Measurements from ENCODE around the gene SIPA1L3. TPM values are rescaled to one million over a fixed set of nuclear protein-coding genes. Genes with fewer than 3 reads are reported as not detected.

Gene SIPA1L3
- total and polyA plus RNA-seq, 9 of the 15 experiments (the other 6 are each of a cell fraction or from before 2014, with no cell fraction given) = 0.01 to 6.1 (median 2.5) TPM

DNA sequence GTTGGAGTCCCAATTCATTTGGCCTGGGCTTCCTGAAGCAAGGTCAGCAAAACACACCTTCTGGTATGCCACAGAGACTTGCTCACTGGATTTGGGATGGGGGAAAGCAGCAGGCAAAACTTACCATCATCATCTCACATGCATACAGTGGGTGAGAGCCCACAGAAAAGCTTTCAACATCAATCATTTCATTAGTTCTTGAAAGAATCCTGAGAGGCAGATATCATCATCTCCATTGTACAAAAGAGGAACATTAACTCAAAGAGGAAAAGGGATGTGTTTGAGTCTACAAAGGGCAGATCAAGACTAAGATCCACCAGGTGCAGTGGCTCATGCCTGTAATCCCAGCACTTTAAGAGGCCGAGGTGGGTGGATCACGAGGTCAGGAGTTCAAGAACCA is 7.0 kb upstream of the SIPA1L3 start (continued):
- TF ChIP-seq, protein P1, sequence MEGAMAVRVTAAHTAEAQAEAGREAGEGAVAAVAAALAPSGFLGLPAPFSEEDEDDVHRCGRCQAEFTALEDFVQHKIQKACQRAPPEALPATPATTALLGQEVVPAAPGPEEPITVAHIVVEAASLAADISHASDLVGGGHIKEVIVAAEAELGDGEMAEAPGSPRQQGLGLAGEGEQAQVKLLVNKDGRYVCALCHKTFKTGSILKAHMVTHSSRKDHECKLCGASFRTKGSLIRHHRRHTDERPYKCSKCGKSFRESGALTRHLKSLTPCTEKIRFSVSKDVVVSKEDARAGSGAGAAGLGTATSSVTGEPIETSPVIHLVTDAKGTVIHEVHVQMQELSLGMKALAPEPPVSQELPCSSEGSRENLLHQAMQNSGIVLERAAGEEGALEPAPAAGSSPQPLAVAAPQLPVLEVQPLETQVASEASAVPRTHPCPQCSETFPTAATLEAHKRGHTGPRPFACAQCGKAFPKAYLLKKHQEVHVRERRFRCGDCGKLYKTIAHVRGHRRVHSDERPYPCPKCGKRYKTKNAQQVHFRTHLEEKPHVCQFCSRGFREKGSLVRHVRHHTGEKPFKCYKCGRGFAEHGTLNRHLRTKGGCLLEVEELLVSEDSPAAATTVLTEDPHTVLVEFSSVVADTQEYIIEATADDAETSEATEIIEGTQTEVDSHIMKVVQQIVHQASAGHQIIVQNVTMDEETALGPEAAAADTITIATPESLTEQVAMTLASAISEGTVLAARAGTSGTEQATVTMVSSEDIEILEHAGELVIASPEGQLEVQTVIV (CRISPR knock-in tag; IDR thresholded peaks at IDR 0.05; ENCODE audit: borderline replicate concordance) = no peak
- TF ChIP-seq MCM5 (IDR thresholded peaks at IDR 0.05; ENCODE audit: low read depth) (no peak), ZSCAN32 (CRISPR knock-in tag; IDR thresholded peaks at IDR 0.05) (no peak)
- TF ChIP-seq, protein P2, sequence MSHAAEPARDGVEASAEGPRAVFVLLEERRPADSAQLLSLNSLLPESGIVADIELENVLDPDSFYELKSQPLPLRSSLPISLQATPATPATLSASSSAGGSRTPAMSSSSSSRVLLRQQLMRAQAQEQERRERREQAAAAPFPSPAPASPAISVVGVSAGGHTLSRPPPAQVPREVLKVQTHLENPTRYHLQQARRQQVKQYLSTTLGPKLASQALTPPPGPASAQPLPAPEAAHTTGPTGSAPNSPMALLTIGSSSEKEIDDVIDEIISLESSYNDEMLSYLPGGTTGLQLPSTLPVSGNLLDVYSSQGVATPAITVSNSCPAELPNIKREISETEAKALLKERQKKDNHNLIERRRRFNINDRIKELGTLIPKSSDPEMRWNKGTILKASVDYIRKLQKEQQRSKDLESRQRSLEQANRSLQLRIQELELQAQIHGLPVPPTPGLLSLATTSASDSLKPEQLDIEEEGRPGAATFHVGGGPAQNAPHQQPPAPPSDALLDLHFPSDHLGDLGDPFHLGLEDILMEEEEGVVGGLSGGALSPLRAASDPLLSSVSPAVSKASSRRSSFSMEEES (CRISPR knock-in tag; IDR thresholded peaks at IDR 0.05) = no peak
- TF ChIP-seq, protein P3, sequence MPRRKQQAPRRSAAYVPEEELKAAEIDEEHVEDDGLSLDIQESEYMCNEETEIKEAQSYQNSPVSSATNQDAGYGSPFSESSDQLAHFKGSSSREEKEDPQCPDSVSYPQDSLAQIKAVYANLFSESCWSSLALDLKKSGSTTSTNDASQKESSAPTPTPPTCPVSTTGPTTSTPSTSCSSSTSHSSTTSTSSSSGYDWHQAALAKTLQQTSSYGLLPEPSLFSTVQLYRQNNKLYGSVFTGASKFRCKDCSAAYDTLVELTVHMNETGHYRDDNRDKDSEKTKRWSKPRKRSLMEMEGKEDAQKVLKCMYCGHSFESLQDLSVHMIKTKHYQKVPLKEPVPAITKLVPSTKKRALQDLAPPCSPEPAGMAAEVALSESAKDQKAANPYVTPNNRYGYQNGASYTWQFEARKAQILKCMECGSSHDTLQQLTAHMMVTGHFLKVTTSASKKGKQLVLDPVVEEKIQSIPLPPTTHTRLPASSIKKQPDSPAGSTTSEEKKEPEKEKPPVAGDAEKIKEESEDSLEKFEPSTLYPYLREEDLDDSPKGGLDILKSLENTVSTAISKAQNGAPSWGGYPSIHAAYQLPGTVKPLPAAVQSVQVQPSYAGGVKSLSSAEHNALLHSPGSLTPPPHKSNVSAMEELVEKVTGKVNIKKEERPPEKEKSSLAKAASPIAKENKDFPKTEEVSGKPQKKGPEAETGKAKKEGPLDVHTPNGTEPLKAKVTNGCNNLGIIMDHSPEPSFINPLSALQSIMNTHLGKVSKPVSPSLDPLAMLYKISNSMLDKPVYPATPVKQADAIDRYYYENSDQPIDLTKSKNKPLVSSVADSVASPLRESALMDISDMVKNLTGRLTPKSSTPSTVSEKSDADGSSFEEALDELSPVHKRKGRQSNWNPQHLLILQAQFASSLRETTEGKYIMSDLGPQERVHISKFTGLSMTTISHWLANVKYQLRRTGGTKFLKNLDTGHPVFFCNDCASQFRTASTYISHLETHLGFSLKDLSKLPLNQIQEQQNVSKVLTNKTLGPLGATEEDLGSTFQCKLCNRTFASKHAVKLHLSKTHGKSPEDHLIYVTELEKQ (CRISPR knock-in tag; IDR thresholded peaks at IDR 0.05) = no peak
- TF ChIP-seq, protein P4, sequence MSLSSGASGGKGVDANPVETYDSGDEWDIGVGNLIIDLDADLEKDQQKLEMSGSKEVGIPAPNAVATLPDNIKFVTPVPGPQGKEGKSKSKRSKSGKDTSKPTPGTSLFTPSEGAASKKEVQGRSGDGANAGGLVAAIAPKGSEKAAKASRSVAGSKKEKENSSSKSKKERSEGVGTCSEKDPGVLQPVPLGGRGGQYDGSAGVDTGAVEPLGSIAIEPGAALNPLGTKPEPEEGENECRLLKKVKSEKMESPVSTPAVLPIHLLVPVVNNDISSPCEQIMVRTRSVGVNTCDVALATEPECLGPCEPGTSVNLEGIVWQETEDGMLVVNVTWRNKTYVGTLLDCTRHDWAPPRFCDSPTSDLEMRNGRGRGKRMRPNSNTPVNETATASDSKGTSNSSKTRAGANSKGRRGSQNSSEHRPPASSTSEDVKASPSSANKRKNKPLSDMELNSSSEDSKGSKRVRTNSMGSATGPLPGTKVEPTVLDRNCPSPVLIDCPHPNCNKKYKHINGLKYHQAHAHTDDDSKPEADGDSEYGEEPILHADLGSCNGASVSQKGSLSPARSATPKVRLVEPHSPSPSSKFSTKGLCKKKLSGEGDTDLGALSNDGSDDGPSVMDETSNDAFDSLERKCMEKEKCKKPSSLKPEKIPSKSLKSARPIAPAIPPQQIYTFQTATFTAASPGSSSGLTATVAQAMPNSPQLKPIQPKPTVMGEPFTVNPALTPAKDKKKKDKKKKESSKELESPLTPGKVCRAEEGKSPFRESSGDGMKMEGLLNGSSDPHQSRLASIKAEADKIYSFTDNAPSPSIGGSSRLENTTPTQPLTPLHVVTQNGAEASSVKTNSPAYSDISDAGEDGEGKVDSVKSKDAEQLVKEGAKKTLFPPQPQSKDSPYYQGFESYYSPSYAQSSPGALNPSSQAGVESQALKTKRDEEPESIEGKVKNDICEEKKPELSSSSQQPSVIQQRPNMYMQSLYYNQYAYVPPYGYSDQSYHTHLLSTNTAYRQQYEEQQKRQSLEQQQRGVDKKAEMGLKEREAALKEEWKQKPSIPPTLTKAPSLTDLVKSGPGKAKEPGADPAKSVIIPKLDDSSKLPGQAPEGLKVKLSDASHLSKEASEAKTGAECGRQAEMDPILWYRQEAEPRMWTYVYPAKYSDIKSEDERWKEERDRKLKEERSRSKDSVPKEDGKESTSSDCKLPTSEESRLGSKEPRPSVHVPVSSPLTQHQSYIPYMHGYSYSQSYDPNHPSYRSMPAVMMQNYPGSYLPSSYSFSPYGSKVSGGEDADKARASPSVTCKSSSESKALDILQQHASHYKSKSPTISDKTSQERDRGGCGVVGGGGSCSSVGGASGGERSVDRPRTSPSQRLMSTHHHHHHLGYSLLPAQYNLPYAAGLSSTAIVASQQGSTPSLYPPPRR (CRISPR knock-in tag; IDR thresholded peaks at IDR 0.05; ENCODE audit: borderline replicate concordance) = no peak

All from K562 (cell line).